Measurements from ENCODE around the gene RHOG. TPM values are rescaled to one million over a fixed set of nuclear protein-coding genes. Genes with fewer than 3 reads are reported as not detected.

Gene RHOG
- total RNA-seq, 6 experiments from 2014 or later: 13.9 to 31.5 (median 22.0) TPM

DNA sequence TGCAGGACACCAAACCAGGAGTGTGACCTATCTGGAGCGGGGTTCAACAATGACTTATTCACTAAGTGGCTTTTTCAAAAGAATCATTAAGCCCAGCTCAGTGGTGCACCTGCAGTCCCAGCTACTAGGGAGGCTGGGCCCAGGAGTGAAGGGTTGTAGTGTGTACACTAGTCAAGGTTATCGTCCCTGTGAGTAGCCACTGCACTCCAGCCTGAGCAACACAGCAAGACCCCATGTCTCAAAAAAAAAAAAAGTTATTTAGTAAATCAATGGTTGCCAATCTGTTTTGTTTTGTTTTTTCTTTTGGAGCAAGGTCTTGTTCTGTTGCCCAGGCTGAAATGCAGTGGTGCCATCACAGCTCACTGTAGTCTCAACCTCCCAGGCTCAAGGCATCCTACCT, 7.9 kb downstream of the RHOG start:
- Histone ChIP-seq H3K9me3 (no peaks in the 10 kb centered on the region), H3K27me3 (no peaks in the 10 kb centered on the region), H3K4me1 (peaks cover 0 to 11% (median 0%) of the 10 kb centered on the region in 4 donors), H3K27ac (no peak overlapping the region), H3K4me3 (no peak overlapping the region), H3K36me3 (peaks cover 0 to 5% (median 2%) of the 10 kb centered on the region in 4 donors)
- 84% methylated on average over 2 of the region's 2 CpGs for WGBS (ENCODE audit: insufficient coverage, low coverage, low lambda C conversion rate, missing lambda C conversion rate)
- ATAC-seq (no peak), DNase-seq (no peak)
- no peak for TF ChIP-seq POLR2A (IDR thresholded peaks at IDR 0.05)
- no peak for TF ChIP-seq CTCF (IDR thresholded peaks at IDR 0.05)
- intact Hi-C loops (cut with DNase I): no loop called here

- Histone ChIP-seq H3K27ac (peak overlapping the region in 1 of 3 donors; percentile 20), H3K4me3 (no peak overlapping the region), H3K4me1 (peaks cover 0 to 11% (median 0%) of the 10 kb centered on the region in 4 donors), H3K27me3 (no peaks in the 10 kb centered on the region), H3K36me3 (peaks cover 0 to 14% (median 12%) of the 10 kb centered on the region in 4 donors), H3K9me3 (no peaks in the 10 kb centered on the region)
- intact Hi-C loops (cut with DNase I): no loop called here
- DNase-seq: peak in 1 of 3 donors; percentile 51
- no peak for TF ChIP-seq POLR2A (IDR thresholded peaks at IDR 0.05)
- TF ChIP-seq CTCF (IDR thresholded peaks at IDR 0.05): no peak
- 66% methylated on average over 12 of the region's 13 CpGs for WGBS (ENCODE audit: insufficient coverage, low coverage, low lambda C conversion rate, missing lambda C conversion rate)
- peak; percentile 56 to 67 (median 62) for ATAC-seq
These were observed 9.2 kb downstream of the RHOG start for GRCh38 chr11:3831378-3832239.

DNA sequence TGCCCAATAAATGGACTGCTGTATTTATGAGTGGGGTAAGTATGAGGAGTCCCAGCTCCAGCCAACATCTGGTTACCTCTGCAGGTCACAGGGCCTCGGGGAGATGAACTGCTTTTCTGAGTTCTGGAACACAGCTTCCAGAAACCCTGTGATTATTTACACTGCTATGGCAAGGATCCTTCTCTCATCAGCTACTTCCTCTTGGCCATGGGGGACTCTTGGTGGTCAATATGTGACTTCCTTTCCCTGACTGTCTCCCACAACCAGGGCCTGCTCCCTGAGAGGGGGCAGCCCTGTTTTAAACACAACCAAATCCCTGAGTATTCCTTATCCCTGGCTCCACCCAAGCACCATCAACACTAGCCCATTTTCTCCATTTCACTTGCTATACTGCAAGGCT, 10.0 kb downstream of the RHOG start:
- intact Hi-C loops (cut with DNase I): no loop called here
- WGBS (ENCODE audit: insufficient coverage, low coverage, low lambda C conversion rate, missing lambda C conversion rate): no CpG with 5 or more reads among the region's 1 CpG
- TF ChIP-seq CTCF (IDR thresholded peaks at IDR 0.05) (no peak), POLR2A (IDR thresholded peaks at IDR 0.05) (no peak)

GRCh38 chr11:3830088-3830487, 10.7 kb downstream of the RHOG start:
- TF ChIP-seq POLR2A (IDR thresholded peaks at IDR 0.05): no peak
- no peak for TF ChIP-seq CTCF (IDR thresholded peaks at IDR 0.05)
- peaks cover 0 to 14% (median 12%) of the 10 kb centered on the region in 4 donors for H3K36me3 ChIP-seq
- 91% methylated on average over 3 of the region's 3 CpGs for WGBS (ENCODE audit: insufficient coverage, low coverage, low lambda C conversion rate, missing lambda C conversion rate)
- H3K4me1 ChIP-seq: peaks cover 0 to 11% (median 0%) of the 10 kb centered on the region in 4 donors
- DNase-seq: no peak
- ATAC-seq: no peak
- intact Hi-C loops (cut with DNase I): no loop called here
- H3K9me3 ChIP-seq: no peaks in the 10 kb centered on the region
- no peak overlapping the region for H3K27ac ChIP-seq
- H3K4me3 ChIP-seq: no peak overlapping the region
- no peaks in the 10 kb centered on the region for H3K27me3 ChIP-seq

More for the DNA sequence above, 10.0 kb downstream of the RHOG start:
- Histone ChIP-seq H3K9me3 (no peaks in the 10 kb centered on the region), H3K27me3 (no peaks in the 10 kb centered on the region), H3K36me3 (peaks cover 0 to 14% (median 12%) of the 10 kb centered on the region in 4 donors), H3K27ac (peak overlapping the region in 1 of 3 donors; percentile 20), H3K4me1 (peaks cover 0 to 11% (median 0%) of the 10 kb centered on the region in 4 donors), H3K4me3 (no peak overlapping the region)
- peak in 1 of 4 donors; percentile 14 for ATAC-seq
- DNase-seq: no peak
